Mononuclear cell (primary cell): Measurements from ENCODE around the gene AHCY. TPM values are rescaled to one million over a fixed set of nuclear protein-coding genes. Genes with fewer than 3 reads are reported as not detected.

Experiments
- H3K27me3 ChIP-seq: 2 replicates; pipeline ENCODE4 v1.6.0; 2011; ENCODE audit warnings: low read length, control low read depth; ENCODE audit not compliant: insufficient read depth
- H3K4me1 ChIP-seq: 2 replicates; pipeline ENCODE4 v1.5.1; 2011; ENCODE audit warnings: mild to moderate bottlenecking, low read length, control low read depth; ENCODE audit not compliant: insufficient read depth
- H3K4me3 ChIP-seq: 2 replicates; pipeline ENCODE4 v1.5.1; 2011; ENCODE audit warnings: mild to moderate bottlenecking, low read length, moderate library complexity
- H3K9me3 ChIP-seq: 2 replicates; pipeline ENCODE4 v1.5.1; 2011; ENCODE audit warnings: low read depth, mild to moderate bottlenecking, control low read depth, low read length
- total RNA-seq: library from RNA; depleted of rRNA; stranded (reverse); fragments of >200 nt; gene quantifications from one replicate; pipeline ENCODE4 v1.2.3, GENCODE V29; 2012

Gene AHCY
- total RNA-seq, 1 donor, result 21.0 TPM

GRCh38 chr20:34237942-34238341 is 65.2 kb downstream of the AHCY start:
- Histone ChIP-seq H3K4me3 (no peak overlapping the region), H3K4me1 (peaks cover 7% of the 10 kb centered on the region), H3K9me3 (peaks cover 11% of the 10 kb centered on the region), H3K27me3 (no peaks in the 10 kb centered on the region)

DNA sequence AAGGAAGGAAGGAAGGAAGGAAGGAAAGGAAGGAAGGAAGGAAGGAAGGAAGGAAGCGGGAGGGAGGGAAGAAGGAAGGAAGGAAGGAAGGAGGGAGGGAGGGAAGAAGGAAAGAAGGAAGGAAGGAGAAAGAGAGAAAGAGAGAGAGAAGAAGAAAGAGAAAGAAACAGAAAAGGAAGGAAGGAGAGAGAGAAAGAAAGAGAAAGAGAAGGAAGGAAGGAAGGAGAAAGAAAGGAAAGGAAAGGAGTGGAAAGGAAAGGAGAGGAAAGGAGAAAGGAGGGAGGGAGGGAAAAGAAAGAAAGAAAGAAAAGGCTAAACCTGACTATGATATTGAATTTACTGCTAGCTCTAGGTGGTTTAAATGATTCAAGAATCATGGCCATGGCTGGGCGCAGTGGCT is 67.3 kb downstream of the AHCY start:
- Histone ChIP-seq H3K4me1 (peaks cover 3% of the 10 kb centered on the region), H3K9me3 (peaks cover 11% of the 10 kb centered on the region), H3K4me3 (no peak overlapping the region), H3K27me3 (no peaks in the 10 kb centered on the region)

DNA sequence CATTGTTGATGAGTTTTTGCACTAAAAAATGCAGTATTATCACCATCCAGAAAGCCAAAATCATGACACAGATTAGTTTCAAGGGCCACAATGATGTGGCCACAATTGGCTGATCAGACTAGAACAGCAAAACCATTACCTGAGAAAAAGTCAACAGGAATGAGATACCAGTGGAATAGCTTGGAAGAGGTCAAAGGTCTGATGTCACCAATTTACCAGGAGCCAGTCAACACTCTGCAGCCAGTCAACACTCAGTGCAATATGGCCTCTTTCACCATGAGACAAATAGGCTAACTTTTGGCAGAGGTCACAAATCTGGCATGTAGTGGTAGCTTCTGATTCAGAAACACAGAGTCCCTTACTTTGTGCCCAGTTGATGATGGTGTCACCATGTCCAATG is 69.5 kb downstream of the AHCY start:
- Histone ChIP-seq H3K27me3 (no peaks in the 10 kb centered on the region), H3K4me1 (no peaks in the 10 kb centered on the region)

DNA sequence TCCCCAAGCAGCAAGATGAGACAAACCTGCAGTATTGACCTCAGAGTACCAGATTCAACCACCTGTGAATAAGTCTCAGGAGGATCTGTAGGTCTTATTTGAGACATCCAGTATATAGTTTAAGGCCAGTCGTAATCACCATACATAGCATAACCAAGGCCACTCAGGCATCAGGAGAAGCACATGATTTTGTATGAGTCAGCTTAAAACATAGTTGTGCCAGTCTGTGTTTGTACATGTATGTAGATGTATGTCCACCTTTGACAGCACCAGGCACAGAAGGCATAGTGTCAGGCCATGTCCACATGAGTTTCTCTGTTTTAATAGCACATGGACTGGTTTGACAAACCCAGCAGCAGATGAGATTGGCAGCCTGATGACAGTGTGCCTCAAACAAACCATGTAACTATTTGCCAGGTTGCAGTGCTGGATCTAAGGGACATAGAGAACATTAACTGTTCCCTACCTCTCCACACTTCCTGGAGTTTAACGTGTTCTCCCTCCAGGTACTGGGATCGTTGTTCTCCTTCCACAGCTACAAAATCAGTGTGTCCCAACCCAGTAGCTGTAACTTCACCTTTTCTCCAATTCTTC is 70.6 kb downstream of the AHCY start:
- H3K27me3 ChIP-seq, result no peaks in the 10 kb centered on the region
- H3K9me3 ChIP-seq, result peaks cover 3% of the 10 kb centered on the region
- H3K4me3 ChIP-seq, result no peak overlapping the region
- H3K4me1 ChIP-seq, result no peaks in the 10 kb centered on the region

More for the DNA sequence above, 69.5 kb downstream of the AHCY start:
- Histone ChIP-seq H3K4me3 (no peak overlapping the region), H3K9me3 (peaks cover 11% of the 10 kb centered on the region)

GRCh38 chr20:34231634-34232033 is 71.5 kb downstream of the AHCY start:
- Histone ChIP-seq H3K9me3 (no peaks in the 10 kb centered on the region), H3K27me3 (no peaks in the 10 kb centered on the region), H3K4me3 (no peak overlapping the region)

More at GRCh38 chr20:34231634-34232033, 71.5 kb downstream of the AHCY start:
- no peaks in the 10 kb centered on the region for H3K4me1 ChIP-seq

Other genes with a start within 250 kb of the AHCY start
- 30.2 TPM for gene EIF2S2, start 191.1 kb downstream of the AHCY start, total RNA-seq
- 1.3 TPM for gene ASIP, start 61.9 kb downstream of the AHCY start, total RNA-seq
- 80.0 TPM for gene ITCH, start 59.9 kb upstream of the AHCY start, total RNA-seq
- 48.3 TPM for gene DYNLRB1, start 213.1 kb upstream of the AHCY start, total RNA-seq